Vagina (tissue), 2 donors: ENCODE results near the gene AMH. TPM values are rescaled to one million over a fixed set of nuclear protein-coding genes. Genes with fewer than 3 reads are reported as not detected.

ENCODE experiments used
- DNase-seq, 2 donors: peaks; one replicate each; pipeline ENCODE4 v3.0.0-alpha.2; 2017; ENCODE audit errors: extremely low spot score in 2 of 2
- H3K27ac ChIP-seq: fragments of 200-600 bp; sonication (generic); one replicate; pipeline ENCODE4 v1.5.1; 2019
- H3K27me3 ChIP-seq: fragments of 200-600 bp; sonication (generic); one replicate; pipeline ENCODE4 v1.5.1; 2019
- H3K36me3 ChIP-seq, 2 donors: fragments of 200-600 bp; sonication (generic); one replicate each; pipeline ENCODE4 v1.5.1; 2017 to 2019
- H3K4me1 ChIP-seq: fragments of 200-600 bp; sonication (generic); one replicate; pipeline ENCODE4 v1.5.1; 2019
- H3K4me3 ChIP-seq, 2 donors: fragments of 200-600 bp; sonication (generic); 1 replicate in 1 of 2; 2 replicates in 1 of 2; pipeline ENCODE4 v1.5.1; 2016 to 2019
- H3K9me3 ChIP-seq: fragments of 200-600 bp; sonication (generic); one replicate; pipeline ENCODE4 v1.5.1; 2019
- CTCF ChIP-seq, 3 experiments: fragments of 450-650 bp in 2 of 3; fragments of 200-600 bp in 1 of 3; sonication (generic) in 1 of 3; IDR thresholded peaks; one replicate each; pipeline ENCODE4 v1.5.1; 2017 to 2019; ENCODE audit warnings: antibody characterized with exemption in 3 of 3, mild to moderate bottlenecking in 2 of 3, moderate library complexity in 2 of 3
- POLR2A ChIP-seq, 2 donors: fragments of 450-650 bp; IDR thresholded peaks; one replicate each; pipeline ENCODE4 v1.6.1; 2017; ENCODE audit warnings: antibody characterized with exemption in 2 of 2, mild to moderate bottlenecking in 2 of 2, moderate library complexity in 2 of 2
- POLR2AphosphoS5 ChIP-seq, 2 donors: sonication (generic); formaldehyde crosslinking; IDR thresholded peaks; one replicate each; pipeline ENCODE4 v1.9.0; 2017; ENCODE audit warnings: antibody characterized with exemption in 2 of 2, mild to moderate bottlenecking in 2 of 2, low read depth in 1 of 2; ENCODE audit not compliant: insufficient read depth in 1 of 2
- intact Hi-C: fragments of 100-400 bp; cut with DNase I; formaldehyde crosslinking; loops from one replicate; pipeline ENCODE4 v1.15.1; 2023
- total RNA-seq: library from RNA; depleted of rRNA; stranded (reverse); fragments of >200 nt; gene quantifications from one replicate; pipeline ENCODE4 v1.2.3, GENCODE V29; 2016

AMH gene
- total RNA-seq, 1 donor from 2014 or later = 2.7 TPM

GRCh38 chr19:2214251-2214650 lies 34.9 kb upstream of the AMH start:
- no peak overlapping the region for H3K27ac ChIP-seq
- no peak overlapping the region for H3K4me3 ChIP-seq
- H3K4me1 ChIP-seq = peaks cover 11% of the 10 kb centered on the region
- H3K36me3 ChIP-seq = peaks cover 3 to 71% of the 10 kb centered on the region in 2 donors
- TF ChIP-seq CTCF (IDR thresholded peaks at IDR 0.05) (no peak), POLR2AphosphoS5 (IDR thresholded peaks at IDR 0.05; ENCODE audit: insufficient read depth in 1 of 2, low read depth in 1 of 2) (no peak), POLR2A (IDR thresholded peaks at IDR 0.05) (no peak)
- intact Hi-C loops = no loop called here
- DNase-seq = no peak
- no peaks in the 10 kb centered on the region for H3K9me3 ChIP-seq
- no peaks in the 10 kb centered on the region for H3K27me3 ChIP-seq

GRCh38 chr19:2215281-2215751 lies 33.8 kb upstream of the AMH start:
- intact Hi-C loops = no loop called here
- DNase-seq = no peak
- Histone ChIP-seq H3K27ac (no peak overlapping the region), H3K4me3 (no peak overlapping the region), H3K36me3 (peaks cover 3 to 74% of the 10 kb centered on the region in 2 donors), H3K9me3 (no peaks in the 10 kb centered on the region), H3K4me1 (peaks cover 11% of the 10 kb centered on the region), H3K27me3 (no peaks in the 10 kb centered on the region)
- TF ChIP-seq POLR2A (IDR thresholded peaks at IDR 0.05) (no peak), POLR2AphosphoS5 (IDR thresholded peaks at IDR 0.05; ENCODE audit: insufficient read depth in 1 of 2, low read depth in 1 of 2) (no peak), CTCF (IDR thresholded peaks at IDR 0.05) (no peak)

GRCh38 chr19:2216361-2217225 lies 32.5 kb upstream of the AMH start:
- Histone ChIP-seq H3K27ac (no peak overlapping the region), H3K27me3 (no peaks in the 10 kb centered on the region), H3K9me3 (no peaks in the 10 kb centered on the region), H3K4me1 (peaks cover 11% of the 10 kb centered on the region), H3K36me3 (peaks cover 0 to 68% of the 10 kb centered on the region in 2 donors), H3K4me3 (no peak overlapping the region)
- no peak for DNase-seq
- TF ChIP-seq POLR2AphosphoS5 (IDR thresholded peaks at IDR 0.05; ENCODE audit: insufficient read depth in 1 of 2, low read depth in 1 of 2) (peak in 1 of 2 donors; percentile 11), CTCF (IDR thresholded peaks at IDR 0.05) (no peak), POLR2A (IDR thresholded peaks at IDR 0.05) (no peak)
- intact Hi-C loops = no loop called here

GRCh38 chr19:2217591-2217990 lies 31.5 kb upstream of the AMH start:
- Histone ChIP-seq H3K36me3 (peaks cover 0 to 66% of the 10 kb centered on the region in 2 donors), H3K4me3 (no peak overlapping the region), H3K27me3 (no peaks in the 10 kb centered on the region), H3K9me3 (no peaks in the 10 kb centered on the region), H3K4me1 (peaks cover 11% of the 10 kb centered on the region), H3K27ac (no peak overlapping the region)
- no peak for DNase-seq
- no peak for TF ChIP-seq CTCF (IDR thresholded peaks at IDR 0.05)
- no peak for TF ChIP-seq POLR2AphosphoS5 (IDR thresholded peaks at IDR 0.05; ENCODE audit: insufficient read depth in 1 of 2, low read depth in 1 of 2)
- no peak for TF ChIP-seq POLR2A (IDR thresholded peaks at IDR 0.05)
- intact Hi-C loops = no loop called here

- Histone ChIP-seq H3K27me3 (no peaks in the 10 kb centered on the region), H3K9me3 (no peaks in the 10 kb centered on the region), H3K27ac (no peak overlapping the region), H3K4me1 (no peaks in the 10 kb centered on the region), H3K4me3 (no peak overlapping the region), H3K36me3 (peaks cover 0 to 55% of the 10 kb centered on the region in 2 donors)
- DNase-seq = no peak
- TF ChIP-seq CTCF (IDR thresholded peaks at IDR 0.05) (no peak), POLR2AphosphoS5 (IDR thresholded peaks at IDR 0.05; ENCODE audit: insufficient read depth in 1 of 2, low read depth in 1 of 2) (no peak), POLR2A (IDR thresholded peaks at IDR 0.05) (no peak)
- intact Hi-C loops = no loop called here
These were observed 29.4 kb upstream of the AMH start for GRCh38 chr19:2219726-2220125.
